ENCODE results near the gene MEIS1. TPM values are rescaled to one million over a fixed set of nuclear protein-coding genes. Genes with fewer than 3 reads are reported as not detected.

The MEIS1 gene
- total RNA-seq, 1 experiment from 2014 or later, result 89.4 TPM

GRCh38 chr2:66509326-66509811 lies 74.4 kb downstream of the MEIS1 start:
- Histone ChIP-seq H3K9me3 (ENCODE audit: low read depth, low read length, poor library complexity, severe bottlenecking) (no peaks in the 10 kb centered on the region), H3K27me3 (replicated peaks; ENCODE audit: insufficient read depth, low read depth, low read length, poor library complexity) (no peaks in the 10 kb centered on the region), H3K27ac (ENCODE audit: low read depth, low read length, poor library complexity, severe bottlenecking) (peak overlapping the region; percentile 20), H3K36me3 (ENCODE audit: insufficient read depth, low read length, poor library complexity, severe bottlenecking) (peaks cover 12% of the 10 kb centered on the region), H3K4me3 (ENCODE audit: low read depth, low read length, poor library complexity, severe bottlenecking) (no peak overlapping the region), H3K4me1 (ENCODE audit: insufficient read depth, low read length, poor library complexity, severe bottlenecking) (peaks cover 51% of the 10 kb centered on the region)
- ChIA-PET POLR2A (ENCODE audit: low non-redundant PET) (no interaction called here), CTCF (no interaction called here)
- DNase-seq (ENCODE audit: low spot score), result peak; percentile 35
- no TSS peak for BruUV-seq (replicated peaks)
- intact Hi-C loops (cut with micrococcal nuclease; ENCODE audit: unreplicated experiment), result no loop called here
- no peak for TF ChIP-seq EZH2 (IDR thresholded peaks at IDR 0.05; ENCODE audit: borderline replicate concordance, low read depth, low read length, poor library complexity, severe bottlenecking)
- TF ChIP-seq CTCF (conservative IDR thresholded peaks at IDR 0.05; ENCODE audit: low read depth, low read length), result no peak

GRCh38 chr2:66512626-66513025 lies 77.7 kb downstream of the MEIS1 start:
- Histone ChIP-seq H3K27ac (ENCODE audit: low read depth, low read length, poor library complexity, severe bottlenecking) (peak overlapping the region; percentile 54), H3K36me3 (ENCODE audit: insufficient read depth, low read length, poor library complexity, severe bottlenecking) (peaks cover 14% of the 10 kb centered on the region), H3K4me3 (ENCODE audit: low read depth, low read length, poor library complexity, severe bottlenecking) (no peak overlapping the region), H3K27me3 (replicated peaks; ENCODE audit: insufficient read depth, low read depth, low read length, poor library complexity) (no peaks in the 10 kb centered on the region), H3K4me1 (ENCODE audit: insufficient read depth, low read length, poor library complexity, severe bottlenecking) (peaks cover 48% of the 10 kb centered on the region), H3K9me3 (ENCODE audit: low read depth, low read length, poor library complexity, severe bottlenecking) (no peaks in the 10 kb centered on the region)
- ChIA-PET CTCF (no interaction called here), POLR2A (ENCODE audit: low non-redundant PET) (no interaction called here)
- no TSS peak for BruUV-seq (replicated peaks)
- TF ChIP-seq CTCF (conservative IDR thresholded peaks at IDR 0.05; ENCODE audit: low read depth, low read length) (no peak), EZH2 (IDR thresholded peaks at IDR 0.05; ENCODE audit: borderline replicate concordance, low read depth, low read length, poor library complexity, severe bottlenecking) (no peak)
- intact Hi-C loops (cut with micrococcal nuclease; ENCODE audit: unreplicated experiment), result no loop called here
- DNase-seq (ENCODE audit: low spot score), result peak; percentile 48

GRCh38 chr2:66515743-66516142 lies 80.8 kb downstream of the MEIS1 start:
- H3K9me3 ChIP-seq (ENCODE audit: low read depth, low read length, poor library complexity, severe bottlenecking), result no peaks in the 10 kb centered on the region
- no peak for DNase-seq (ENCODE audit: low spot score)
- intact Hi-C loops (cut with micrococcal nuclease; ENCODE audit: unreplicated experiment), result no loop called here
- no peak overlapping the region for H3K4me3 ChIP-seq (ENCODE audit: low read depth, low read length, poor library complexity, severe bottlenecking)
- CTCF ChIA-PET, result no interaction called here
- peaks cover 23% of the 10 kb centered on the region for H3K36me3 ChIP-seq (ENCODE audit: insufficient read depth, low read length, poor library complexity, severe bottlenecking)
- TF ChIP-seq CTCF (conservative IDR thresholded peaks at IDR 0.05; ENCODE audit: low read depth, low read length) (no peak), EZH2 (IDR thresholded peaks at IDR 0.05; ENCODE audit: borderline replicate concordance, low read depth, low read length, poor library complexity, severe bottlenecking) (no peak)
- no peak overlapping the region for H3K27ac ChIP-seq (ENCODE audit: low read depth, low read length, poor library complexity, severe bottlenecking)
- no peaks in the 10 kb centered on the region for H3K27me3 ChIP-seq (replicated peaks; ENCODE audit: insufficient read depth, low read depth, low read length, poor library complexity)
- peaks cover 22% of the 10 kb centered on the region for H3K4me1 ChIP-seq (ENCODE audit: insufficient read depth, low read length, poor library complexity, severe bottlenecking)
- POLR2A ChIA-PET (ENCODE audit: low non-redundant PET), result no interaction called here
- BruUV-seq (replicated peaks), result no TSS peak
